Measurements from ENCODE around the gene DOCK7. TPM values are rescaled to one million over a fixed set of nuclear protein-coding genes. Genes with fewer than 3 reads are reported as not detected.

The DOCK7 gene
- total RNA-seq, 1 experiment from 2014 or later: 70.1 TPM

DNA sequence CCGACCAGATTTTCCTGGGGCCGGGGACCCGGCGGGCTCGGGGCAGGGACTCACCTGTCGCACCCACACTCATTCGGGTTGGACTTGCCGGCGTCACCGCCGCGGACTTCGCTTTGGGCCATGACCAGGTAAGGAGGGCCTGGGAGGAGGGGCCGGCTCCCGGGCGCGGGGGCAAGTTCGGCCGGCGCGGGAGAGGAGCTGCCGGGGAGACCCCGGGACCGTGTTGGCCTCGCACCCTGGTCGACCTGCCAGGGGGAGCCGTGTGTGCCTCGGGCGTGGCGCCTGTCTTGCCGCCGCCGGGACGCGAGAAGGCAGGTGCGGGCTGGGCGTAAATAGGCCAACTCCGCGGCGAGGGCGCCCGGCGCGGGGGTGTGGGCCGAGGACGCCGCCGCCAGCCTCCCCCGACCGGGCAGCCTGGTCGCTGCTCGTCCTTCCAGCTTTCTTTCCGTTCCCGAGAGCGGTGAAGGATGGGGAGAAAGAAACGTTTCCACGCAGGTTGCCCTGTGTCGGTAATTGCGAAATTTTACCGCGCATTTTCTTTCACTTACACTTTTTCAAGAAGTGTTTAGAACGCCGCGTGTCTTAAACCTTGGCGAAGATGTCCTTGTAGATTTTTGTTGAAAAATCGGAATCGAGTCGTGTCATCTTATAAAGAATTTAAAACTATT lies 250.8 kb downstream of the DOCK7 start:
- ChIA-PET CTCF (no interaction called here), POLR2A (ENCODE audit: unreplicated experiment) (no interaction called here)
- TF ChIP-seq, protein P1, sequence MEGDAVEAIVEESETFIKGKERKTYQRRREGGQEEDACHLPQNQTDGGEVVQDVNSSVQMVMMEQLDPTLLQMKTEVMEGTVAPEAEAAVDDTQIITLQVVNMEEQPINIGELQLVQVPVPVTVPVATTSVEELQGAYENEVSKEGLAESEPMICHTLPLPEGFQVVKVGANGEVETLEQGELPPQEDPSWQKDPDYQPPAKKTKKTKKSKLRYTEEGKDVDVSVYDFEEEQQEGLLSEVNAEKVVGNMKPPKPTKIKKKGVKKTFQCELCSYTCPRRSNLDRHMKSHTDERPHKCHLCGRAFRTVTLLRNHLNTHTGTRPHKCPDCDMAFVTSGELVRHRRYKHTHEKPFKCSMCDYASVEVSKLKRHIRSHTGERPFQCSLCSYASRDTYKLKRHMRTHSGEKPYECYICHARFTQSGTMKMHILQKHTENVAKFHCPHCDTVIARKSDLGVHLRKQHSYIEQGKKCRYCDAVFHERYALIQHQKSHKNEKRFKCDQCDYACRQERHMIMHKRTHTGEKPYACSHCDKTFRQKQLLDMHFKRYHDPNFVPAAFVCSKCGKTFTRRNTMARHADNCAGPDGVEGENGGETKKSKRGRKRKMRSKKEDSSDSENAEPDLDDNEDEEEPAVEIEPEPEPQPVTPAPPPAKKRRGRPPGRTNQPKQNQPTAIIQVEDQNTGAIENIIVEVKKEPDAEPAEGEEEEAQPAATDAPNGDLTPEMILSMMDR (conservative IDR thresholded peaks at IDR 0.05; ENCODE audit: low read depth, low read length): no peak
- no peak for TF ChIP-seq EZH2phosphoT487 (IDR thresholded peaks at IDR 0.05; ENCODE audit: borderline replicate concordance, low read length)
- TF ChIP-seq EZH2 (IDR thresholded peaks at IDR 0.05; ENCODE audit: low read length, unreplicated experiment): no peak
- H3K9me2 ChIP-seq (replicated peaks; ENCODE audit: low read length): no peaks in the 10 kb centered on the region
- H3K4me2 ChIP-seq (ENCODE audit: low read length): peak overlapping the region; percentile 89
- peaks cover 14% of the 10 kb centered on the region for H3K4me1 ChIP-seq (ENCODE audit: insufficient read depth, low read length)
- no peaks in the 10 kb centered on the region for H3F3A ChIP-seq (ENCODE audit: low read length, unreplicated experiment)
- H3K4me3 ChIP-seq (ENCODE audit: low read length): peak overlapping the region; percentile 79
- H4K20me1 ChIP-seq (ENCODE audit: low read length): peaks cover 37% of the 10 kb centered on the region
- ATAC-seq (peak; percentile 0), DNase-seq (no peak)
- no peaks in the 10 kb centered on the region for H3K9me3 ChIP-seq (ENCODE audit: low read length)
- H2AFZ ChIP-seq (ENCODE audit: low read length): peak overlapping the region; percentile 90
- peaks cover 62% of the 10 kb centered on the region for H3K79me2 ChIP-seq (ENCODE audit: low read length)
- H3K9ac ChIP-seq (ENCODE audit: low read length): peak overlapping the region; percentile 98
- no peaks in the 10 kb centered on the region for H3K27me3 ChIP-seq (ENCODE audit: low read length)
- BruUV-seq (replicated peaks): no TSS peak
- intact Hi-C loops (cut with micrococcal nuclease): loop anchor here (5.0 kb wide), 2 partner anchors 60 to 310 kb away; no protein-coding TSS in a partner anchor
- peaks cover 20% of the 10 kb centered on the region; the same call in 1 of the 2 replicates for H3K36me3 ChIP-seq (ENCODE audit: low read depth, low read length)
- H3K27ac ChIP-seq (ENCODE audit: low read length): peak overlapping the region; percentile 99

DNA sequence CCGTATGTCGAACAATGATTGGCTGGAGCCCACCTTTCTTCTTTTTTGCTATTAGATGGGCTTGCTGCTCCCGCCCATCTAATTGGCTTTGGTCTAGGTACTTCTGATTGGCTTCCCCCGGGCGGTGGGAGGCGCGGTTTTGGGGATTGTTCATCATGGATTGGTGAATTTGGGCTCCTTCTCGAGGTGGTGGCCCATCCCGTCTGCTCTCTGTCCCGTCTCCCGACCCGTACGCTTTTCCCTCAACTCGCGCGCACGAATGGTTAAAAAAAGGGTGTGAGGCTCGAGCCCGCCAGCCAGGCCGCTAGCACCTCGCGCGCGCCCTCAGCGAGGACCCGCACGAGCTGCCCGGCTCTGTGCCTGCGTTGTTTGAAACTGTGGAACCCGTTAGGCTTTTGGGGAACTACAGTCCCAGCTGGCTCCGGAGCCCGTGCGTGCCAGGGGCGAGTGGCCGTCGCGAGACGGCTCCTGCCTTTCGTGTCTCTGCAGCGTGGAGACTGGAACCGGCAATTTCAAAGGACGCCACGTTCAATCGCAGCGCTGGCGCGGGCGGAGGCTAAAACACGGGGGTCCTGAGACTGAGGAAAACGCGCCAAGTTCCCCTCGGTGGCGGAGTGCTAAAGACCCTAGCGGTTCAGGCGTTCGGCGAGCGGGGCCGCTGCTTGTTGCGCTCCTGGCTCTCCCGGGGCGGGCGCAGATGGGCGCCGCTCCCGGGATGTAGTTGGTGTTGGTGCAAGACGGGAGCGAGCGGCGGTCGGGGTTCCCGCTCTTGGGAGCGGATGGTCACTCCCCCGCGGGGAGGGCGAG lies 251.5 kb downstream of the DOCK7 start, which contains the start of gene USP1:
Gene USP1 (plus strand): TSS at position 584 of the 807 bp plus-strand sequence. CDS start 2,819 bp downstream, outside the sequence.
- peak within 1 kb of the TSS; percentile 79 for H3K4me3 ChIP-seq (ENCODE audit: low read length)
- no peak for TF ChIP-seq EZH2 (IDR thresholded peaks at IDR 0.05; ENCODE audit: low read length, unreplicated experiment)
- no peak for TF ChIP-seq EZH2phosphoT487 (IDR thresholded peaks at IDR 0.05; ENCODE audit: borderline replicate concordance, low read length)
- TF ChIP-seq, protein P1 (conservative IDR thresholded peaks at IDR 0.05; ENCODE audit: low read depth, low read length): no peak
- no peaks in the 10 kb centered on the region for H3F3A ChIP-seq (ENCODE audit: low read length, unreplicated experiment)
- H3K79me2 ChIP-seq (ENCODE audit: low read length): peaks cover 55% of the 10 kb centered on the region
- H3K4me1 ChIP-seq (ENCODE audit: insufficient read depth, low read length): peaks cover 14% of the 10 kb centered on the region
- TSS peak; percentile 32 for BruUV-seq (replicated peaks)
- peak; percentile 86 for ATAC-seq
- no peaks in the 10 kb centered on the region for H3K9me3 ChIP-seq (ENCODE audit: low read length)
- peak within 1 kb of the TSS; percentile 89 for H3K4me2 ChIP-seq (ENCODE audit: low read length)
- peaks cover 35% of the 10 kb centered on the region for H4K20me1 ChIP-seq (ENCODE audit: low read length)
- ChIA-PET CTCF (interaction anchor here (0.6 to 1.0 kb wide), 2 partner anchors 230 to 261 kb away, joined by 3 read pairs; no protein-coding TSS in a partner anchor), POLR2A (ENCODE audit: unreplicated experiment) (no interaction called here)
- no peaks in the 10 kb centered on the region for H3K9me2 ChIP-seq (replicated peaks; ENCODE audit: low read length)
- peak within 1 kb of the TSS; percentile 98 for H3K9ac ChIP-seq (ENCODE audit: low read length)
- peaks cover 13% of the 10 kb centered on the region; the same call in 1 of the 2 replicates for H3K36me3 ChIP-seq (ENCODE audit: low read depth, low read length)
- H3K27ac ChIP-seq (ENCODE audit: low read length): peak within 1 kb of the TSS; percentile 99
- intact Hi-C loops (cut with micrococcal nuclease): loop anchor here (5.0 kb wide), 2 partner anchors 61 to 311 kb away; no protein-coding TSS in a partner anchor
- peak within 1 kb of the TSS; percentile 90 for H2AFZ ChIP-seq (ENCODE audit: low read length)
- DNase-seq: peak; percentile 99
- H3K27me3 ChIP-seq (ENCODE audit: low read length): no peaks in the 10 kb centered on the region
